GM12878 (cell line): ENCODE results near the gene MEF2C. TPM values are rescaled to one million over a fixed set of nuclear protein-coding genes. Genes with fewer than 3 reads are reported as not detected.

Experiments used
- ATAC-seq: fragments of 200-7000 bp; cut with Tn5 transposase; 3 replicates; pipeline ENCODE4 v1.9.1; 2020; ENCODE audit warnings: mild to moderate bottlenecking, moderate library complexity
- BruUV-seq: library from RNA; stranded (reverse); fragments of 400-500 nt; replicated peaks from 2 replicates; lab custom pipeline; 2021; lab: Mats Ljungman, UMichigan
- CTCF ChIA-PET: fragments of 300-600 bp; sonication (Branson Sonifier 250); formaldehyde crosslinking; extraction: SDS; loops from one replicate; lab custom pipeline; 2021; ENCODE audit warnings: inconsistent platforms; lab: Yijun Ruan, JAX
- POLR2A ChIA-PET: fragments of 350-600 bp; formaldehyde crosslinking; extraction: SDS; loops from one replicate; lab custom pipeline; 2021; ENCODE audit warnings: inconsistent platforms; lab: Charles Lee
- RAD21 ChIA-PET: fragments of 300-600 bp; sonication (Branson Sonifier 250); formaldehyde crosslinking; loops from one replicate; lab custom pipeline; 2023; ENCODE audit warnings: antibody characterized with exemption; ENCODE audit not compliant: unreplicated experiment; lab: Charles Lee
- SMC1A ChIA-PET: fragments of 300-600 bp; sonication (Branson Sonifier 250); formaldehyde crosslinking; loops from one replicate; lab custom pipeline; 2023; ENCODE audit not compliant: unreplicated experiment, uncharacterized antibody; lab: Charles Lee
- DNase-seq: peaks from one replicate; pipeline ENCODE4 v3.0.0-alpha.2; 2011; ENCODE audit warnings: low read depth, low spot score
- FAIRE-seq: peaks from 3 replicates; lab custom pipeline; 2011; peaks lifted over from hg19 to GRCh38; lab: Jason Lieb, UNC
- H2AFZ ChIP-seq: 2 replicates; pipeline ENCODE4 v1.6.0; 2011; ENCODE audit warnings: low read depth, low read length, control low read depth; ENCODE audit not compliant: control insufficient read depth
- H3K27ac ChIP-seq: 2 replicates; pipeline ENCODE4 v1.5.1; 2011; ENCODE audit warnings: control low read depth; ENCODE audit not compliant: control insufficient read depth, insufficient read depth
- H3K27me3 ChIP-seq, 2 experiments: replicated peaks in 1 of 2; 2 replicates each; pipeline versions ENCODE4 v1.6.0 to v1.6.1; 2011; ENCODE audit warnings: low read length in 1 of 2; ENCODE audit not compliant: control insufficient read depth in 2 of 2, insufficient read depth in 2 of 2
- H3K36me3 ChIP-seq, 2 experiments: 2 replicates each; pipeline ENCODE4 v1.5.1; 2011; ENCODE audit warnings: low read length in 1 of 2; ENCODE audit not compliant: control insufficient read depth in 2 of 2, insufficient read depth in 2 of 2
- H3K4me1 ChIP-seq: 2 replicates; pipeline ENCODE4 v1.6.1; 2011; ENCODE audit warnings: mild to moderate bottlenecking, low read length, moderate library complexity, mixed read lengths; ENCODE audit not compliant: control insufficient read depth, insufficient read depth
- H3K4me2 ChIP-seq: 2 replicates; pipeline ENCODE4 v1.6.0; 2011; ENCODE audit warnings: control low read depth; ENCODE audit not compliant: control insufficient read depth, insufficient read depth
- H3K4me3 ChIP-seq: fragments of 200-600 bp; sonication (generic); 2 replicates; pipeline ENCODE4 v1.5.1; 2016
- H3K79me2 ChIP-seq: 2 replicates; pipeline ENCODE4 v1.6.0; 2011; ENCODE audit warnings: low read length; ENCODE audit not compliant: control insufficient read depth, insufficient read depth
- H3K9ac ChIP-seq: 2 replicates; pipeline ENCODE4 v1.8.0; 2011; ENCODE audit warnings: low read length, control low read depth, mixed read lengths; ENCODE audit not compliant: control insufficient read depth, insufficient read depth
- H3K9me3 ChIP-seq: replicated peaks from 3 replicates; pipeline ENCODE4 v1.5.1; 2011; ENCODE audit warnings: mild to moderate bottlenecking, low read length; ENCODE audit not compliant: control insufficient read depth, insufficient read depth
- H4K20me1 ChIP-seq: 2 replicates; pipeline ENCODE4 v1.6.0; 2011; ENCODE audit not compliant: control insufficient read depth, insufficient read depth
- CHD1 ChIP-seq: IDR thresholded peaks from 2 replicates; pipeline ENCODE4 v1.6.1; 2012; ENCODE audit warnings: low read depth, low read length, improper control_type of control experiment
- DPF2 ChIP-seq: fragments of 450-650 bp; IDR thresholded peaks from 2 replicates; pipeline ENCODE4 v1.6.1; 2017; ENCODE audit warnings: mild to moderate bottlenecking
- EGR1 ChIP-seq, 2 experiments: IDR thresholded peaks; 1 replicate in 1 of 2; 2 replicates in 1 of 2; pipeline ENCODE4 v1.6.1; 2011 to 2012; ENCODE audit warnings: low read depth in 2 of 2, low read length in 2 of 2, borderline replicate concordance in 1 of 2, mild to moderate bottlenecking in 1 of 2, moderate library complexity in 1 of 2
- POLR2AphosphoS2 ChIP-seq: IDR thresholded peaks from 2 replicates; pipeline ENCODE4 v1.6.1; 2011; ENCODE audit warnings: low read depth, mild to moderate bottlenecking, low read length, improper control_type of control experiment, moderate library complexity
- TBL1XR1 ChIP-seq: IDR thresholded peaks from 2 replicates; pipeline ENCODE4 v1.6.1; 2012; ENCODE audit warnings: low read depth, low read length, improper control_type of control experiment
- WRNIP1 ChIP-seq: IDR thresholded peaks from 2 replicates; pipeline ENCODE4 v1.6.1; 2011; ENCODE audit warnings: low read depth, low read length, improper control_type of control experiment, borderline replicate concordance
- ZBED1 ChIP-seq: IDR thresholded peaks from 2 replicates; pipeline ENCODE4 v1.6.1; 2016; ENCODE audit warnings: borderline replicate concordance
- ZNF24 ChIP-seq: fragments of 450-650 bp; IDR thresholded peaks from 2 replicates; pipeline ENCODE4 v1.6.1; 2017; ENCODE audit warnings: antibody characterized with exemption, mild to moderate bottlenecking
- WGBS: methylation state at CpG from one replicate; pipeline ENCODE4 v1.1.6; 2016; ENCODE audit warnings: low lambda C conversion rate; ENCODE audit not compliant: insufficient replicate concordance, insufficient coverage; ENCODE audit errors: missing lambda C conversion rate; 5-methylcytosine and 5-hydroxymethylcytosine counted together
- in situ Hi-C: fragments of 300-500 bp; cut with MboI; formaldehyde crosslinking; loops from 9 replicates; pipeline ENCODE4 v1.14.3; 2018; ENCODE audit warnings: mixed read lengths
- intact Hi-C: fragments of 100-400 bp; cut with micrococcal nuclease; formaldehyde crosslinking; loops from one replicate; pipeline ENCODE4 v1.14.2; 2022; ENCODE audit not compliant: unreplicated experiment
- polyA plus RNA-seq, 11 experiments: library from polyadenylated mRNA; depleted of rRNA in 4 of 11; unstranded in 6 of 11; stranded (reverse) in 5 of 11; fragments of >200 nt; fragmentation: Nextera tagmentation in 4 of 11; fragmentation: Illumina TruSeq in 1 of 11; extraction: Ambion mirVana in 4 of 11; extraction: Trizol in 1 of 11; gene quantifications; 1 replicate in 1 of 11; 2 replicates in 10 of 11; pipeline versions ENCODE4 v1.2.1 to v1.2.3, GENCODE V29; 2011 to 2016; ENCODE audit warnings: inconsistent platforms in 2 of 11, missing spikeins in 2 of 11, low read depth in 1 of 11
- total RNA-seq, 4 experiments: library from RNA; depleted of rRNA in 3 of 4; stranded (reverse); fragments of >200 nt in 3 of 4; fragmentation: Illumina TruSeq in 1 of 4; extraction: Trizol in 1 of 4; gene quantifications; 2 replicates each; pipeline versions ENCODE4 v1.2.1 to v1.2.3, GENCODE V29; 2013 to 2021
- TF ChIP-seq, protein P1 (sequence below), 3 experiments: IDR thresholded peaks in 2 of 3; conservative IDR thresholded peaks in 1 of 3; 2 replicates each; pipeline ENCODE4 v1.5.1; 2011; ENCODE audit warnings: low read depth in 3 of 3, low read length in 3 of 3, mild to moderate bottlenecking in 3 of 3, control low read depth in 2 of 3, moderate library complexity in 2 of 3, inconsistent platforms in 1 of 3, mixed read lengths in 1 of 3; ENCODE audit not compliant: control insufficient read depth in 2 of 3, insufficient read depth in 1 of 3; ENCODE audit errors: extremely low read depth in 1 of 3
- TF ChIP-seq, protein P2 (sequence below): fragments of 450-650 bp; IDR thresholded peaks from 2 replicates; pipeline ENCODE4 v1.6.1; 2017; ENCODE audit warnings: mild to moderate bottlenecking, moderate library complexity
- TF ChIP-seq, protein P3 (sequence below): fragments of 450-650 bp; IDR thresholded peaks from 2 replicates; pipeline ENCODE4 v1.6.1; 2017; ENCODE audit warnings: low read depth, mild to moderate bottlenecking, moderate library complexity

MEF2C gene
- total and polyA plus RNA-seq, 10 of the 15 experiments (the other 5 are each of a cell fraction or from before 2014, with no cell fraction given), result 104 to 225 (median 180) TPM

DNA sequence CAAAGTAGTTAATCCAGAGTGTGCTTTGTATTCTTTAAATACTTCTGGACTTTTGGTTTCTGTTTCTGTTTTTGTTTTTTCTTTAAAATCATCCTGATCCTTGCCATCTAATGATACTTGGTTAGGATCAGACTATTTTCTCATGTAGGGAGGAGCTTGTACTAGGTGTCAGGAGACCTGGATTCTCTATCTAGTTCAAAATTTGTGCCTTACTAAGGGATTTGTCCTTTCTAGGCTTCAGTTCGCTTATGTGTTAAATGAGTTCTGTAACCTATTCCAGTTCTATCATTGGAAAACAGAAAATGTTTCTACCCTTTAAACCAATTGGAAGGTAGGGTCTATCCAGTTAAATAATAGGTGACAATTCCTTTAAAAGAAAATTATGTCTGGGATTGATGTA, 3.3 kb upstream of the MEF2C start:
- CTCF ChIA-PET, result interaction anchor here (0.7 to 4.5 kb wide), 8 partner anchors 62 to 196 kb away, joined by 3 to 24 read pairs (median 3); no protein-coding TSS in a partner anchor
- POLR2A ChIA-PET, result interaction anchor here (0.6 to 1.4 kb wide), 5 partner anchors 11 to 551 kb away, joined by 3 to 4 read pairs (median 3); no protein-coding TSS in a partner anchor
- no peak for TF ChIP-seq WRNIP1
- TF ChIP-seq POLR2AphosphoS2, result no peak
- TF ChIP-seq, protein P1, sequence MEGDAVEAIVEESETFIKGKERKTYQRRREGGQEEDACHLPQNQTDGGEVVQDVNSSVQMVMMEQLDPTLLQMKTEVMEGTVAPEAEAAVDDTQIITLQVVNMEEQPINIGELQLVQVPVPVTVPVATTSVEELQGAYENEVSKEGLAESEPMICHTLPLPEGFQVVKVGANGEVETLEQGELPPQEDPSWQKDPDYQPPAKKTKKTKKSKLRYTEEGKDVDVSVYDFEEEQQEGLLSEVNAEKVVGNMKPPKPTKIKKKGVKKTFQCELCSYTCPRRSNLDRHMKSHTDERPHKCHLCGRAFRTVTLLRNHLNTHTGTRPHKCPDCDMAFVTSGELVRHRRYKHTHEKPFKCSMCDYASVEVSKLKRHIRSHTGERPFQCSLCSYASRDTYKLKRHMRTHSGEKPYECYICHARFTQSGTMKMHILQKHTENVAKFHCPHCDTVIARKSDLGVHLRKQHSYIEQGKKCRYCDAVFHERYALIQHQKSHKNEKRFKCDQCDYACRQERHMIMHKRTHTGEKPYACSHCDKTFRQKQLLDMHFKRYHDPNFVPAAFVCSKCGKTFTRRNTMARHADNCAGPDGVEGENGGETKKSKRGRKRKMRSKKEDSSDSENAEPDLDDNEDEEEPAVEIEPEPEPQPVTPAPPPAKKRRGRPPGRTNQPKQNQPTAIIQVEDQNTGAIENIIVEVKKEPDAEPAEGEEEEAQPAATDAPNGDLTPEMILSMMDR (IDR thresholded peaks at IDR 0.05 in 2 of 3, conservative IDR thresholded peaks at IDR 0.05 in 1 of 3; ENCODE audit: control insufficient read depth in 2 of 3, extremely low read depth in 1 of 3, insufficient read depth in 1 of 3, low read depth in 3 of 3, low read length in 3 of 3), result no peak
- no peak for TF ChIP-seq DPF2
- TF ChIP-seq ZBED1, result no peak
- TF ChIP-seq, protein P2, sequence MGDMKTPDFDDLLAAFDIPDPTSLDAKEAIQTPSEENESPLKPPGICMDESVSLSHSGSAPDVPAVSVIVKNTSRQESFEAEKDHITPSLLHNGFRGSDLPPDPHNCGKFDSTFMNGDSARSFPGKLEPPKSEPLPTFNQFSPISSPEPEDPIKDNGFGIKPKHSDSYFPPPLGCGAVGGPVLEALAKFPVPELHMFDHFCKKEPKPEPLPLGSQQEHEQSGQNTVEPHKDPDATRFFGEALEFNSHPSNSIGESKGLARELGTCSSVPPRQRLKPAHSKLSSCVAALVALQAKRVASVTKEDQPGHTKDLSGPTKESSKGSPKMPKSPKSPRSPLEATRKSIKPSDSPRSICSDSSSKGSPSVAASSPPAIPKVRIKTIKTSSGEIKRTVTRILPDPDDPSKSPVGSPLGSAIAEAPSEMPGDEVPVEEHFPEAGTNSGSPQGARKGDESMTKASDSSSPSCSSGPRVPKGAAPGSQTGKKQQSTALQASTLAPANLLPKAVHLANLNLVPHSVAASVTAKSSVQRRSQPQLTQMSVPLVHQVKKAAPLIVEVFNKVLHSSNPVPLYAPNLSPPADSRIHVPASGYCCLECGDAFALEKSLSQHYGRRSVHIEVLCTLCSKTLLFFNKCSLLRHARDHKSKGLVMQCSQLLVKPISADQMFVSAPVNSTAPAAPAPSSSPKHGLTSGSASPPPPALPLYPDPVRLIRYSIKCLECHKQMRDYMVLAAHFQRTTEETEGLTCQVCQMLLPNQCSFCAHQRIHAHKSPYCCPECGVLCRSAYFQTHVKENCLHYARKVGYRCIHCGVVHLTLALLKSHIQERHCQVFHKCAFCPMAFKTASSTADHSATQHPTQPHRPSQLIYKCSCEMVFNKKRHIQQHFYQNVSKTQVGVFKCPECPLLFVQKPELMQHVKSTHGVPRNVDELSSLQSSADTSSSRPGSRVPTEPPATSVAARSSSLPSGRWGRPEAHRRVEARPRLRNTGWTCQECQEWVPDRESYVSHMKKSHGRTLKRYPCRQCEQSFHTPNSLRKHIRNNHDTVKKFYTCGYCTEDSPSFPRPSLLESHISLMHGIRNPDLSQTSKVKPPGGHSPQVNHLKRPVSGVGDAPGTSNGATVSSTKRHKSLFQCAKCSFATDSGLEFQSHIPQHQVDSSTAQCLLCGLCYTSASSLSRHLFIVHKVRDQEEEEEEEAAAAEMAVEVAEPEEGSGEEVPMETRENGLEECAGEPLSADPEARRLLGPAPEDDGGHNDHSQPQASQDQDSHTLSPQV, result no peak
- 0 out of 2 replicates have a peak, but pooled peaks have one; percentile 49 for TF ChIP-seq CHD1
- no peak; the same call in 1 of the 2 replicates for TF ChIP-seq TBL1XR1
- no peak for TF ChIP-seq ZNF24
- TF ChIP-seq, protein P3, sequence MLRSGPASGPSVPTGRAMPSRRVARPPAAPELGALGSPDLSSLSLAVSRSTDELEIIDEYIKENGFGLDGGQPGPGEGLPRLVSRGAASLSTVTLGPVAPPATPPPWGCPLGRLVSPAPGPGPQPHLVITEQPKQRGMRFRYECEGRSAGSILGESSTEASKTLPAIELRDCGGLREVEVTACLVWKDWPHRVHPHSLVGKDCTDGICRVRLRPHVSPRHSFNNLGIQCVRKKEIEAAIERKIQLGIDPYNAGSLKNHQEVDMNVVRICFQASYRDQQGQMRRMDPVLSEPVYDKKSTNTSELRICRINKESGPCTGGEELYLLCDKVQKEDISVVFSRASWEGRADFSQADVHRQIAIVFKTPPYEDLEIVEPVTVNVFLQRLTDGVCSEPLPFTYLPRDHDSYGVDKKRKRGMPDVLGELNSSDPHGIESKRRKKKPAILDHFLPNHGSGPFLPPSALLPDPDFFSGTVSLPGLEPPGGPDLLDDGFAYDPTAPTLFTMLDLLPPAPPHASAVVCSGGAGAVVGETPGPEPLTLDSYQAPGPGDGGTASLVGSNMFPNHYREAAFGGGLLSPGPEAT, result 0 out of 2 replicates have a peak, but pooled peaks have one; percentile 10
- no peak for TF ChIP-seq EGR1 (IDR thresholded peaks at IDR 0.05; ENCODE audit: borderline replicate concordance in 1 of 2, low read depth in 2 of 2, low read length in 2 of 2)
- H3K4me3 ChIP-seq, result peak overlapping the region; percentile 87
- peak overlapping the region; percentile 64 for H3K4me2 ChIP-seq
- no peaks in the 10 kb centered on the region for H3K9me3 ChIP-seq
- ATAC-seq (no peak), DNase-seq (no peak), FAIRE-seq (peak; percentile 62)
- no peaks in the 10 kb centered on the region for H3K27me3 ChIP-seq
- H3K36me3 ChIP-seq, result no peaks in the 10 kb centered on the region
- peaks cover 3% of the 10 kb centered on the region for H3K4me1 ChIP-seq
- H3K9ac ChIP-seq, result peak overlapping the region; percentile 99
- no peaks in the 10 kb centered on the region for H4K20me1 ChIP-seq
- peak overlapping the region; percentile 98 for H3K27ac ChIP-seq
- SMC1A ChIA-PET, result interaction anchor here (0.6 to 8.1 kb wide), 13 partner anchors 10 to 416 kb away, joined by 3 to 182 read pairs (median 4); no protein-coding TSS in a partner anchor
- no TSS peak for BruUV-seq
- in situ Hi-C loops, result loop anchor here (5.0 to 10.0 kb wide), 3 partner anchors 149 to 549 kb away; no protein-coding TSS in a partner anchor
- WGBS, result 0% methylated on average over 1 of the region's 1 CpG
- RAD21 ChIA-PET, result interaction anchor here (1.0 to 7.9 kb wide), 18 partner anchors 11 to 416 kb away, joined by 3 to 82 read pairs (median 4); no protein-coding TSS in a partner anchor
- peaks cover 99% of the 10 kb centered on the region for H3K79me2 ChIP-seq
- intact Hi-C loops, result loop anchor here (5.0 to 10.0 kb wide), 4 partner anchors 196 to 1299 kb away; no protein-coding TSS in a partner anchor
- no peak overlapping the region for H2AFZ ChIP-seq
